KMS-11 (cell line): ENCODE measurements around the gene CCAR1.
"Not testable (repeated sequence)": the region's sequence is repeated elsewhere in the genome, so short reads cannot be mapped to it uniquely, and the experiment has no call there.

ENCODE experiments used
- H2AFZ ChIP-seq: fragments of 200-600 bp; sonication (generic); 2 replicates; pipeline ENCODE4 v1.6.1; 2016; ENCODE audit warnings: antibody characterized with exemption, mixed run types, low read depth
- H3K27ac ChIP-seq: fragments of 200-600 bp; sonication (generic); 2 replicates; pipeline ENCODE4 v1.6.1; 2016; ENCODE audit warnings: mild to moderate bottlenecking, mixed run types
- H3K27me3 ChIP-seq: fragments of 200-600 bp; sonication (generic); 2 replicates; pipeline ENCODE4 v1.6.1; 2017; ENCODE audit warnings: mild to moderate bottlenecking, low read depth, mixed run types, moderate library complexity; ENCODE audit not compliant: insufficient read depth
- H3K36me3 ChIP-seq: fragments of 200-600 bp; sonication (generic); 2 replicates; pipeline ENCODE4 v1.6.1; 2017; ENCODE audit warnings: mild to moderate bottlenecking, mixed run types; ENCODE audit not compliant: insufficient read depth
- H3K4me1 ChIP-seq: fragments of 200-600 bp; sonication (generic); 2 replicates; pipeline ENCODE4 v1.6.1; 2016; ENCODE audit warnings: mild to moderate bottlenecking, low read depth, mixed run types; ENCODE audit not compliant: poor library complexity, severe bottlenecking
- H3K4me2 ChIP-seq: fragments of 200-600 bp; sonication (generic); 2 replicates; pipeline ENCODE4 v1.7.0; 2016; ENCODE audit warnings: mild to moderate bottlenecking, mixed run types
- H3K4me3 ChIP-seq: fragments of 200-600 bp; sonication (generic); IDR thresholded peaks from 2 replicates; pipeline ENCODE4 v1.6.1; 2017; ENCODE audit warnings: low read depth, low read length, mixed read lengths; ENCODE audit not compliant: insufficient read depth
- H3K79me2 ChIP-seq: fragments of 200-600 bp; sonication (generic); 2 replicates; pipeline ENCODE4 v1.6.1; 2016; ENCODE audit warnings: low read depth, mixed run types; ENCODE audit not compliant: insufficient read depth
- H3K9ac ChIP-seq: fragments of 200-600 bp; sonication (generic); 2 replicates; pipeline ENCODE4 v1.6.1; 2016; ENCODE audit warnings: mild to moderate bottlenecking, mixed run types
- H4K20me1 ChIP-seq: fragments of 200-600 bp; sonication (generic); 2 replicates; pipeline ENCODE4 v1.6.1; 2016; ENCODE audit warnings: mild to moderate bottlenecking, mixed run types; ENCODE audit not compliant: insufficient read depth
- TF ChIP-seq, protein P1 (sequence below): fragments of 200-600 bp; sonication (generic); conservative IDR thresholded peaks from 2 replicates; pipeline ENCODE4 v1.6.1; 2017; ENCODE audit warnings: low read depth, mild to moderate bottlenecking, antibody characterized with exemption, low read length, moderate library complexity, mixed read lengths

Gene CCAR1

DNA sequence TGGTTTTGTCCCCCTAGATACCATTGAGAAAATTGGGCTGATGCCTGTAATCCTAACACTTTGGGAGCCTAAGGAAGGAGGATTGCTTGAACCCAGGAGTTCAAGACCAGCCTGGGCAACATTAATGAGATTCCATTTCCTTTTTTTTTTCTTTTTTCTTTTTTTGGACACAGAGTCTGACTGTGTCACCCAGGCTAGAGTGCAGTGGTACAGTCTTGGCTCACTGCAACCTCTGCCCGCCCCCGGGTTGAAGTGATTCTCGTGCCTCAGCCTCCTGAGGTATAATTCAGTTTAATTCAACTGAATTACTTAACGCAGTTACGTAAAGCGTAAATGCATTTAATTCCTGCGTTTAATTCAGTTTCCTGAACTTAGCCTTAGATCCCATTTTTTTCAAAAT lies 13.3 kb downstream of the CCAR1 start:
- TF ChIP-seq, protein P1, sequence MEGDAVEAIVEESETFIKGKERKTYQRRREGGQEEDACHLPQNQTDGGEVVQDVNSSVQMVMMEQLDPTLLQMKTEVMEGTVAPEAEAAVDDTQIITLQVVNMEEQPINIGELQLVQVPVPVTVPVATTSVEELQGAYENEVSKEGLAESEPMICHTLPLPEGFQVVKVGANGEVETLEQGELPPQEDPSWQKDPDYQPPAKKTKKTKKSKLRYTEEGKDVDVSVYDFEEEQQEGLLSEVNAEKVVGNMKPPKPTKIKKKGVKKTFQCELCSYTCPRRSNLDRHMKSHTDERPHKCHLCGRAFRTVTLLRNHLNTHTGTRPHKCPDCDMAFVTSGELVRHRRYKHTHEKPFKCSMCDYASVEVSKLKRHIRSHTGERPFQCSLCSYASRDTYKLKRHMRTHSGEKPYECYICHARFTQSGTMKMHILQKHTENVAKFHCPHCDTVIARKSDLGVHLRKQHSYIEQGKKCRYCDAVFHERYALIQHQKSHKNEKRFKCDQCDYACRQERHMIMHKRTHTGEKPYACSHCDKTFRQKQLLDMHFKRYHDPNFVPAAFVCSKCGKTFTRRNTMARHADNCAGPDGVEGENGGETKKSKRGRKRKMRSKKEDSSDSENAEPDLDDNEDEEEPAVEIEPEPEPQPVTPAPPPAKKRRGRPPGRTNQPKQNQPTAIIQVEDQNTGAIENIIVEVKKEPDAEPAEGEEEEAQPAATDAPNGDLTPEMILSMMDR, result no peak
- Histone ChIP-seq H3K4me2 (no peak overlapping the region), H2AFZ (no peak overlapping the region), H4K20me1 (no peaks in the 10 kb centered on the region), H3K9ac (no peak overlapping the region), H3K79me2 (peaks cover 12% of the 10 kb centered on the region; the same call in 1 of the 2 replicates), H3K4me1 (peaks cover 23% of the 10 kb centered on the region), H3K36me3 (peaks cover 5% of the 10 kb centered on the region; the same call in 1 of the 2 replicates), H3K27ac (no peak overlapping the region), H3K27me3 (no peaks in the 10 kb centered on the region), H3K4me3 (no peak overlapping the region)

DNA sequence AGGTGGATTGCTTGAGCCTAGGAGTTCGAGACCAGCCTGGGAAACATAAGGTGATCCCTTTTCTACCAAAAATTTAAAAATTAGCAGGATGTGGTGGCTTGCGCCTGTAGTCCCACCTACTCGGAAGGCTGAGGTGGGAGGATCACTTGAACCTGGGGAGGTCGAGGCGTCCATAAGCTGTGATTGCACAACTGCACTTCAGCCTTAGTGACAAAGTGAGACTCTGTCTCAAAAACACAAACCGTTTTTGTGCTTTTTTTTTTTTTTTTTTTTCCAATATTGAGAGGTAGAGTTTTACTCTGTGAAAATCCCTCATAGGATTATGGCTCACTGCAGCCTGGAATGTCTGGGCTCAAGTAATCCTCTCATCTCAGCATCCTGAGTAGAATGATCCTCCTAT lies 14.1 kb downstream of the CCAR1 start:
- Histone ChIP-seq H4K20me1 (no peaks in the 10 kb centered on the region), H3K4me3 (no peak overlapping the region), H3K79me2 (peaks cover 12% of the 10 kb centered on the region; the same call in 1 of the 2 replicates), H3K36me3 (peaks cover 5% of the 10 kb centered on the region; the same call in 1 of the 2 replicates), H2AFZ (no peak overlapping the region), H3K27ac (no peak overlapping the region), H3K9ac (no peak overlapping the region), H3K4me2 (no peak overlapping the region), H3K4me1 (peaks cover 23% of the 10 kb centered on the region), H3K27me3 (no peaks in the 10 kb centered on the region)
- TF ChIP-seq, protein P1, result no peak

DNA sequence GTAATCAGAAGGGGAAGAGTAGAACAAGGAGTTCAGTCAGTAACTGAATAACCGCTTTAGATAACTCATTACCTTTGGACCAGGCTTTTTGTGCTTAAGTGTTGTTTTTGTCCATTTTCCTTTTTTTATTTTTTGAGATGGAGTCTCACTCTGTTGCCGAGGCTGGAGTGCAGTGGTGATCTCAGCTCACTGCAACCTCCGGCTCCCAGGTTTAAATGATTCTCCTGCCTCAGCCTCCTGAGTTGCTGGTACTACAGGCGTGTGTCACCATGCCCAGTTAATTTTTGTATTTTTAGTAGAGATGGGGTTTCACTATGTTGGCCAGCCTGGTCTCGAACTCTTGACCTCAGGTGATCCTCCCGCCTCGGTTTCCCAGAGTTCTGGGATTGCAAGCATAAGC lies 14.7 kb downstream of the CCAR1 start:
- Histone ChIP-seq H3K4me1 (peaks cover 23% of the 10 kb centered on the region), H3K79me2 (peaks cover 12% of the 10 kb centered on the region; the same call in 1 of the 2 replicates)
- H3K4me3 ChIP-seq, H3K27ac ChIP-seq, H4K20me1 ChIP-seq, H3K4me2 ChIP-seq, H3K36me3 ChIP-seq, H2AFZ ChIP-seq, H3K9ac ChIP-seq, H3K27me3 ChIP-seq: not testable (repeated sequence)

DNA sequence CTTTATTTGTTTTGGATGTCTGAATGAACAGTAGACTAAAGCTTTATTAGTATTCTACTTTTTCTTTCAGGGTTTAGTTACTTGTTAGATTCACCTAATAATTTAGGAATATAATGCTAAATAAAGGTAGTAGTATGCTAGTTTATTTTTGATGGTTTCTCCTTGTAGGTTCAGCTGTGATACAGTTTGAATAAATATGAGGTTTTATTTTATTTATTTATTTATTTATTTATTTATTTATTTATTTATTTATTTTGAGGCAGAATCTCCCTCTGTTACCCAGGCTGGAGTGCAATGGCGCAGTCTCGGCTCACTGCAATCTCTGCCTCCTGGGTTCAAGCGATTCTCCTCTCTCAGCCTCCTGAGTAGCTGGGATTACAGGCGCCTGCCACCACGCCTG lies 19.6 kb downstream of the CCAR1 start:
- not testable (repeated sequence) for H3K4me2 ChIP-seq, H2AFZ ChIP-seq, H3K9ac ChIP-seq, H4K20me1 ChIP-seq, H3K27ac ChIP-seq, H3K27me3 ChIP-seq, H3K79me2 ChIP-seq, H3K4me3 ChIP-seq
- peaks cover 15% of the 10 kb centered on the region; the same call in 1 of the 2 replicates for H3K36me3 ChIP-seq
- H3K4me1 ChIP-seq, result peaks cover 23% of the 10 kb centered on the region

DNA sequence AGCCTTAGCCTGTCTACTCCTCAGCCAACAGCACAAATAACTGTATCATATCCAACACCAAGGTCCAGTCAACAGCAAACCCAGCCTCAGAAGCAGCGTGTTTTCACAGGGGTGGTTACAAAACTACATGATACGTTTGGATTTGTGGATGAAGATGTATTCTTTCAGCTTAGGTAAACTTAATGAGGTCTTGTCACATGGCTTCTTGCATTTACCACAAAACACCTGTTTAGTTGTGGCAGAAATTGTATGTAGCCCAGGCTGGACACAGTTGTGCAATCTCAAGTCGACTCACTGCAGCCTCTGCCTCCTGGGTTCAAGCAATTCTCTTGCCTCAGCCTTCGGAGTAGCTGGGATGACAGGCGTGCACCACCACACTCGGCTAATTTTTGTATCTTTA lies 21.4 kb downstream of the CCAR1 start:
- no peaks in the 10 kb centered on the region for H3K27me3 ChIP-seq
- H2AFZ ChIP-seq, result no peak overlapping the region
- H3K4me1 ChIP-seq, result peaks cover 27% of the 10 kb centered on the region
- no peaks in the 10 kb centered on the region for H3K79me2 ChIP-seq
- H3K4me2 ChIP-seq, result no peak overlapping the region
- TF ChIP-seq, protein P1, result no peak
- H4K20me1 ChIP-seq, result no peaks in the 10 kb centered on the region
- H3K27ac ChIP-seq, result no peak overlapping the region
- H3K36me3 ChIP-seq, result peaks cover 12% of the 10 kb centered on the region; the same call in 1 of the 2 replicates
- no peak overlapping the region for H3K9ac ChIP-seq
- no peak overlapping the region for H3K4me3 ChIP-seq
